GM12874 (cell line): Measurements from ENCODE around the gene USB1.

Source experiments
- CTCF ChIP-seq: IDR thresholded peaks from 2 replicates; pipeline ENCODE4 v1.5.1; 2011; ENCODE audit warnings: low read depth, mild to moderate bottlenecking, control low read depth, low read length, moderate library complexity; ENCODE audit not compliant: insufficient read depth

USB1 gene

DNA sequence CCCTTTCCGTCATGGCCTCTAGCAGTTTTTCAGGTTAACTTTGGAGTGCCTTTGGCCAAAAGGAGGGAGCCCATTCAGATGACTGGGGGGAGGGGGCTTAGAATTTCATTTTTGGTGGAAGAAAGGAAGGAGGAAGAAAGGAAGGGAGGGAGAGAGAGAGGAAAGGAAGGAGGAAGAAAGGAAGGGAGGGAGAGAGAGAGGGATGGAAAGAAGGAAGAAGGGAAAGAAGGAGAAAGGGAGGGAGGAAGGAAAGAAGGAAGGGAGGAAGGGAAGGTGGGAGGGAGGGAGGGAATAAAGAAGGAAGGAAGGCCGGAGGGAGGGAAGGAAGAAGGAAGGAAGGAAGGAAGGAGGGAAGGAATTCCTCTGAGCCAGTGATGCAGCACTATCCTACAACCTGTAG lies 50.1 kb downstream of the USB1 start:
- no peak for TF ChIP-seq CTCF

DNA sequence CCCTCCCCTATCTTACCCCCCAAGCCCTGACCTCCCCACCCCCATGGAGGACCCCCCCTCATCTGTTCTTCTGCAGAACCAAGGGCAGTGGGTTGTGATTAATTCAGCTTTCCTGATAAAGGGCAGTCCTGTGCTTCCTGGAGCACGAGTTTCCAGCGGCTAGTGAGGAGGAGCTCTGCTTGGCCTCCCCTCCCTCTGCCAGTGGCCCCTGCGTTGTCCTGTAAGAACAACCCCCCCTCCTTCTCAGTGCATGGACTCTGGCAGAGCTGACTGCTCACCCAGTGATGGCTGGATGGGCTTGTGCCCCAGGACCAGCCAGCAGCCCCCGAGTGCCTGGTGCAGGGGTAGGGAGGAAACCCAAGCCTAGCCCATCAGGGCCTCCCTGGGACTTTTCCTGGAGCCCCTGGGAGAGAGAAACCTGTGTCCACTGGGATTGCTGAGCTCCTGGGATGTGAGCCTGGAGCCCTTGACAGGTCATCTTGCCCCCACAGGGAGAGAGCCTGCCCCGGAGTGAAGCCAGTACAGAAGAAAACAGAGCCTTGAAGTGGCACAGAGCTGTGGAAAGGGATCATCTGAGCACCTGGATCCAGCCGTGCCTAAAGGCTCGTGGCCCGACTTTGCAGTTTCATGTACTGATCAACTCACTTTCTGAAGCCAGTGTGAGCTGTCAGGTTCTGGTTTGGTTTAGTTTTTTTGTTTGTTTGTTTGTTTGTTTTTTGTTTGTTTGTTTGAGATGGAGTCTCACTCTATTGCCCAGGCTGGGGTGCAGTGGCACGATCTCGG lies 50.8 kb downstream of the USB1 start:
- TF ChIP-seq CTCF = no peak

- TF ChIP-seq CTCF = no peak
These were observed 52.4 kb downstream of the USB1 start for GRCh38 chr16:58053682-58054005.

DNA sequence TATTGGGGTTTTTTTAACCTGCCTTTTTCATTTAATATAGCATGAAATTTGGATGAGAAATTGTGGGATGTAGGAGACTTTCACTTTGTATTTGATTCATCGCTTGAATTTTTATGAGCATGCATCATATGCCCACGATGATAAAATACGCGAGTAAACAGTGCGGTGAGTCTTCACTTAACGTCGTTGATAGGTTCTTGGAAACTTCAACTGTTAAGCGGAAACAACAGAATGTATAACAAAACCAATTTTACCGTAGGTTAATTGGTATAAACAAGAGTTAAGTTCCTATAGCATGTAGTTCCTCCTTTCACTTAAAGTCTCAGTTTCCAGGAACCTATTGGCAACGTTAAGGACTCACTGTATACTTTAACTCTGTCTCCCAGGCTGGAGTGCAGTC lies 53.1 kb downstream of the USB1 start:
- TF ChIP-seq CTCF = no peak

DNA sequence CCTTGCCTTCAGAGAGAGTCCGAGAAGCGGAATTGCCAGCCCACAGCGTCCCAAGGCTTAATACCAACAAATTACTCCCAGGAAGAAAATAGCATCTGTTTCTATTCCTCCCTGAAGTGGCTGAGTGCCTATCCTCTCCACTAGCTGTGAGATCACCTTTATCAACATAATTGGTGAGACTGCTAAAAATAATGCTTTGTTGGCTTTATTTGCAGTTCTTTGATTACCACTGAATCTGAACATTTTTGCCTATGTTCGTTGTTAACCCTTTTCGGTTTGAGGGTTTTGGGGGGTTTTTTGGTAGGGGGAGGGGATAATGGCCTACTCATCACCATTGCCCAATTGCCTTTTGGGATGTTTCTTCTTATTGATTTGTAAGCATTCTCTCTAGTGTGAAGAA lies 55.4 kb downstream of the USB1 start:
- no peak for TF ChIP-seq CTCF

- TF ChIP-seq CTCF = no peak
These were observed 55.9 kb downstream of the USB1 start for GRCh38 chr16:58057121-58057520.

DNA sequence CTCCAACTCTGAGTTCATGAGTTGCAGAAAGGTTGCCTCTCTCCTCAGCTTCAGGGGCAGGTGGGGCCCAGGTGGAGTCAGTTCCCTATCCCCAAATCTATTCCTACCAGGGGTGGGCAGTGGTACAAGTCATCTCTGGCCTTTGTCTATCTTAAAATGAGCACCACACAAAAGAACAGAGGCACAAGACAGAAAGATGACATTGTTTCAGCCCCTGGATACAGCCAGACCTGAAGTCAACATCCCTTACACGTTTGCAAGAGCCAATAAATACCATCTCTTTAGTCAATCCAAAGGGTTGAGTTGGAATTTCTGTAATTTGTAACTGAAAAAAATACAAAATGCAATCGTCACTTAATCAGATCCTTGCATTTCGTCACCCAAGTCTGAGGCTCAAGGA lies 56.6 kb downstream of the USB1 start:
- TF ChIP-seq CTCF = no peak

- TF ChIP-seq CTCF = no peak
These were observed 61.6 kb downstream of the USB1 start for GRCh38 chr16:58062821-58063220.
